ENCODE data around the gene ZNF3.

ZNF3 gene

DNA sequence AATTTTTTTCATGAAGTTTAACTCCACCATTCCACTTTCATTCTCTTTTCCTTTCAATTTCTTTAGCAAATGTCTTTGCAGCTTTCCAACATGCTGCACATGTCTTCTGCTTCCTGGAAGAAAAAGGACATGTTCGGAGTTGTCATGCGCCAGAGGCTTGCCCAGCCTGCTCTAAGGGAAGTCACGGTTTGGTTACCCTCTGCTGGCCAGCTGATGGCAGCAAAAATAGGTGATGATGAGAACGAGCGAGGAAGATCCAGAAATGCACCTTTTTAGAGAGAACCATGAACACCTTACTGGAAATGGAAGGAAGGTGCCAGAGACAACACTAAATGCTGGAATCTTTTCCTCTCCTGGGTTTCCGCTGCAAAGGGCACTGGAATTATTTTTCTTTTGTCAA is 36.8 kb downstream of the ZNF3 start:
- DNase-seq (ENCODE audit: low read depth): no peak
- H3K4me3 ChIP-seq (ENCODE audit: control insufficient read depth, low read depth, low read length): no peak overlapping the region
- TF ChIP-seq, protein P1, sequence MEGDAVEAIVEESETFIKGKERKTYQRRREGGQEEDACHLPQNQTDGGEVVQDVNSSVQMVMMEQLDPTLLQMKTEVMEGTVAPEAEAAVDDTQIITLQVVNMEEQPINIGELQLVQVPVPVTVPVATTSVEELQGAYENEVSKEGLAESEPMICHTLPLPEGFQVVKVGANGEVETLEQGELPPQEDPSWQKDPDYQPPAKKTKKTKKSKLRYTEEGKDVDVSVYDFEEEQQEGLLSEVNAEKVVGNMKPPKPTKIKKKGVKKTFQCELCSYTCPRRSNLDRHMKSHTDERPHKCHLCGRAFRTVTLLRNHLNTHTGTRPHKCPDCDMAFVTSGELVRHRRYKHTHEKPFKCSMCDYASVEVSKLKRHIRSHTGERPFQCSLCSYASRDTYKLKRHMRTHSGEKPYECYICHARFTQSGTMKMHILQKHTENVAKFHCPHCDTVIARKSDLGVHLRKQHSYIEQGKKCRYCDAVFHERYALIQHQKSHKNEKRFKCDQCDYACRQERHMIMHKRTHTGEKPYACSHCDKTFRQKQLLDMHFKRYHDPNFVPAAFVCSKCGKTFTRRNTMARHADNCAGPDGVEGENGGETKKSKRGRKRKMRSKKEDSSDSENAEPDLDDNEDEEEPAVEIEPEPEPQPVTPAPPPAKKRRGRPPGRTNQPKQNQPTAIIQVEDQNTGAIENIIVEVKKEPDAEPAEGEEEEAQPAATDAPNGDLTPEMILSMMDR (IDR thresholded peaks at IDR 0.05; ENCODE audit: control insufficient read depth, insufficient read depth, low read depth, low read length, missing control alignments): no peak

DNA sequence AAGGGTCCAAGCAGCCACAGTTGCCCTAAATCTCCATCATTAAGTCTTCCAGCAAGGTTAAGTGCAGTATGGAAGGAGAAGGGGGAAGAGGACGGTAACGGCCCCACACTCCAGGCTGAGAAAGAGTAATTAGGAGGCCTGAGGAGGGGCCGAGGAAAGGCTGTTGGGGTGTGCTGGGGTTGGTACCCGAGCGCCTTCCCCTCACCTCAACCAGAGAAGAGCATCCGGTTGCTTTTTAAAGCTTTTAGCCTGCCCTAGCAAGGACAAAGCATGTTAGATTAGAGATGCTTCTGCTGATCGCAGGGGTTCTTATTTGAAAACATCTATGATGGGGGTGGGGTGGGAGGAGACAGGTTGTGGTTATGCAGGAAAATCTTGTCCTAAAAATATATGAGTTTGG is 40.9 kb downstream of the ZNF3 start:
- no peak for DNase-seq (ENCODE audit: low read depth)
- TF ChIP-seq, protein P1 (IDR thresholded peaks at IDR 0.05; ENCODE audit: control insufficient read depth, insufficient read depth, low read depth, low read length, missing control alignments): no peak
- no peak overlapping the region for H3K4me3 ChIP-seq (ENCODE audit: control insufficient read depth, low read depth, low read length)

DNA sequence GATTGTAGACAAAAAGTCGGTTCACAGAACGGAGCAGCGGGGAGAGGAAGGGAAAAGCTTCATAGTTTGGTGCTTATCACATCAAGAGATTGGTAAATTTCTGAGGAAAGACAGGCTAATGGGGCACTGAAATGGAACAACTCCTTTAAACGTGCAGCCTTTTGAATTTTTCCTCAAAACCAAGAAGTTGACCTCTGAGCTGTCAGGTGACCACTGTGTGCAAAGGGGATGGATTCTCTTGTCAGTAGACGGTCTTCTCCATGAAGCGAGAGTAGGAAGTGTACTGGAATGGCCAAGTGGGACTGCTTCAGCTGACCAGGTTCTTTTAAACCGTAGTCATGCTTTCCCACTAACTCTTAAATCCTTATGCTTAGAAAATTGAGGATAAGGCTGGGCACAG is 43.2 kb downstream of the ZNF3 start:
- no peak for DNase-seq (ENCODE audit: low read depth)
- no peak overlapping the region for H3K4me3 ChIP-seq (ENCODE audit: control insufficient read depth, low read depth, low read length)
- TF ChIP-seq, protein P1 (IDR thresholded peaks at IDR 0.05; ENCODE audit: control insufficient read depth, insufficient read depth, low read depth, low read length, missing control alignments): no peak

DNA sequence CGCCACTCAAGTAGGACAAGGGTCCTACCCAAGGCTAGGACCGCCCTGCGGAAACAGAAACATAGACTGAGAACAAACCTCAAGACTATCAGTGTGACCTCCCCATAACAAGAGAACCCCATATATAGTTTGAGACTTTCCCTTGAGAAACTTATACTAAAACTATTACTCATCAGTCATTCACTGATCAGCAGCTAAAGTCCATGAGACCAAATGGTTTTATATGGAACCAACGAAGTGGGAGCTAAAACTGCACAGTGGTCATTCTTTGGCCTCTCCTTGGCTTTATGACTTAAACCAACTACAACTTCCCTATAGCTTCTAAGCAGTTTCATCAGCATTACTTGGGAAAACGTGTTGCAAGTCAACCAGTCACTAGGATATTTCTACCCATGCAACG is 45.6 kb downstream of the ZNF3 start:
- DNase-seq (ENCODE audit: low read depth): no peak
- H3K4me3 ChIP-seq (ENCODE audit: control insufficient read depth, low read depth, low read length): no peak overlapping the region
- TF ChIP-seq, protein P1 (IDR thresholded peaks at IDR 0.05; ENCODE audit: control insufficient read depth, insufficient read depth, low read depth, low read length, missing control alignments): no peak

DNA sequence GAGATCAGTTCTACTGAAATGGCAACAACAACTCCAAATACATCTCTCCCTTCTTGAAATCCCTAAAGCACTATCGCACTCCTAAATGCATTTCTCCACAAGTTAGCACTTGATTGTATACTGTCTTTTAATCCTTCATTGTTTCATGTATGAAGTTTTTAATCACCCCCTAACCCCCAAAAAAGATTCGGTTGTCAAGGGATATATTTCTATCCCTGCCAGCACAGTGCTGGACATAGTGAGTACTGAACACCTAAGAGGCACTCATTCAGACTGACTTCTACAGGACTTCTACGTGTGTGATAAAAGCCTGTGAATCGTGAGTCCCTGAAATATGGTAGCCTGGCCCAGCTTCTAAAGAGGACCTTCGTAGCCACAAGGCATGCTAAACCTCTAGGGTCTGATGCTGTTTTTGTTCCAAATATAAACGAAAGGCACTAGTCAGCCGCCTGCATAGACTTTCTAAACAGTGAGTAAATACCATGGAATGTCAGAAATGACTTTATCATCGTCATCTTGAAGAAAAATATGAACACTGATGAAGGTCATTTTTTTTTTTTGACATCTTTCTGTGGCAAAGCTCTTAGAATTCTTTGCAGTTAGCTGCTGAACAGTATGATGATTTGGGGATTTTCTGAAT is 46.5 kb downstream of the ZNF3 start:
- DNase-seq (ENCODE audit: low read depth): peak; percentile 73
- no peak overlapping the region for H3K4me3 ChIP-seq (ENCODE audit: control insufficient read depth, low read depth, low read length)
- TF ChIP-seq, protein P1 (IDR thresholded peaks at IDR 0.05; ENCODE audit: control insufficient read depth, insufficient read depth, low read depth, low read length, missing control alignments): no peak

DNA sequence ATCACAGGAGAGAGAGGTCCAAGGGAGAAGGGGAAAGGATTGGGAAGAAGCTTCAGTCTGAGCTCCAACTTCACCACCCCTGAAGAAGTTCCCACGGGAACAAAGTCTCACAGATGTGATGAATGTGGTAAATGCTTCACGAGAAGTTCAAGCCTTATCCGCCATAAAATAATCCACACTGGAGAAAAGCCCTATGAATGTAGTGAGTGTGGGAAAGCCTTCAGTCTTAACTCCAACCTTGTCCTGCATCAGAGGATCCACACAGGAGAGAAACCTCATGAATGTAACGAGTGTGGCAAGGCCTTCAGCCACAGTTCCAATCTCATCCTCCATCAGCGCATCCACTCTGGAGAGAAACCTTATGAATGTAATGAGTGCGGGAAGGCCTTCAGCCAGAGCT is 48.0 kb downstream of the ZNF3 start:
- no peak for DNase-seq (ENCODE audit: low read depth)
- TF ChIP-seq, protein P1 (IDR thresholded peaks at IDR 0.05; ENCODE audit: control insufficient read depth, insufficient read depth, low read depth, low read length, missing control alignments): no peak
- no peak overlapping the region for H3K4me3 ChIP-seq (ENCODE audit: control insufficient read depth, low read depth, low read length)

DNA sequence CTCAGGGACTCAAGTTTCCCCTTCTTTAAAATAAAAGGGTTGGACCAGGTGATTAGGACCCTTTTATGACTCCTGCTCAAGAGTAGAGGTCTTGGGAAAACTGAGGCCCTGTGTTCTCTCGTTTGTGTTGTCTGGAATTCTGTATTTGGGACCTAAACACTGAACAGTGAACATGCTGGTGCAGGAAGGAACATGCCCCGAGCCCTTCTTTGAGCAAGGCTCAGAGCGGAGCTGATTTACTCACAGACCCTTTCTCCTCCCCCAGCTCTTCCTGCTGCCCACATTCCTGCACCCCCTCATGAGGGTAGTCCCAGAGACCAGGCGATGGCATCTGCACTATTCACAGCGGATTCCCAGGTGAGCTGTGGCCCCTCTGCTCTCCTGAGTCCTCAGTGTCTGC is 51.9 kb downstream of the ZNF3 start:
- TF ChIP-seq, protein P1 (IDR thresholded peaks at IDR 0.05; ENCODE audit: control insufficient read depth, insufficient read depth, low read depth, low read length, missing control alignments): no peak
- no peak for DNase-seq (ENCODE audit: low read depth)
- no peak overlapping the region for H3K4me3 ChIP-seq (ENCODE audit: control insufficient read depth, low read depth, low read length)

Measured in AG09309 (cell line).